NCI-H510A (cell line): ENCODE results near the gene SLC14A1.

ENCODE experiments used
- DNase-seq: peaks from one replicate; lab custom pipeline; 2025; lab: John Stamatoyannopoulos, UW

The SLC14A1 gene

GRCh38 chr18:45722899-45723298 is 1.1 kb upstream of the SLC14A1 start:
- peak; percentile 20 for DNase-seq

- DNase-seq: no peak
These were observed 620 bp downstream of the SLC14A1 start for GRCh38 chr18:45724601-45725000.

GRCh38 chr18:45725336-45725735 is 1.4 kb downstream of the SLC14A1 start:
- no peak for DNase-seq

GRCh38 chr18:45726603-45727002 is 2.6 kb downstream of the SLC14A1 start:
- DNase-seq: no peak

GRCh38 chr18:45727068-45727467 is 3.1 kb downstream of the SLC14A1 start:
- DNase-seq: no peak

- no peak for DNase-seq
These were observed 4.5 kb downstream of the SLC14A1 start for GRCh38 chr18:45728336-45729010.

GRCh38 chr18:45730832-45731575 is 7.0 kb downstream of the SLC14A1 start:
- DNase-seq: no peak

- no peak for DNase-seq
These were observed 7.7 kb downstream of the SLC14A1 start for GRCh38 chr18:45731716-45732115.

GRCh38 chr18:45733535-45733934 is 9.6 kb downstream of the SLC14A1 start:
- DNase-seq: no peak

- DNase-seq: no peak
These were observed 10.5 kb downstream of the SLC14A1 start for GRCh38 chr18:45734505-45734904.

- DNase-seq: no peak
These were observed 11.0 kb downstream of the SLC14A1 start for GRCh38 chr18:45734944-45735343.

GRCh38 chr18:45738660-45739059 is 14.7 kb downstream of the SLC14A1 start:
- DNase-seq: no peak

GRCh38 chr18:45739268-45739667 is 15.3 kb downstream of the SLC14A1 start:
- DNase-seq: no peak

- DNase-seq: no peak
These were observed 15.9 kb downstream of the SLC14A1 start for GRCh38 chr18:45739848-45740247.

GRCh38 chr18:45741056-45741455 is 17.1 kb downstream of the SLC14A1 start:
- no peak for DNase-seq

- DNase-seq: no peak
These were observed 22.0 kb downstream of the SLC14A1 start for GRCh38 chr18:45745817-45746461.

GRCh38 chr18:45748501-45748900 is 24.5 kb downstream of the SLC14A1 start:
- no peak for DNase-seq

- DNase-seq: no peak
These were observed 26.1 kb downstream of the SLC14A1 start for GRCh38 chr18:45749918-45750689.

- no peak for DNase-seq
These were observed 27.8 kb downstream of the SLC14A1 start for GRCh38 chr18:45751766-45752165.

- DNase-seq: no peak
These were observed 28.7 kb downstream of the SLC14A1 start for GRCh38 chr18:45752681-45753080.

- no peak for DNase-seq
These were observed 29.3 kb downstream of the SLC14A1 start for GRCh38 chr18:45753286-45753685.

GRCh38 chr18:45755934-45756333 is 32.0 kb downstream of the SLC14A1 start:
- DNase-seq: no peak
